BJ (cell line): ENCODE measurements around the gene FBXO47. TPM values are rescaled to one million over a fixed set of nuclear protein-coding genes. Genes with fewer than 3 reads are reported as not detected.

Experiments used
- CTCF ChIA-PET: fragments of 350-600 bp; formaldehyde crosslinking; extraction: SDS; loops from one replicate; lab custom pipeline; 2021; ENCODE audit warnings: antibody characterized with exemption, inconsistent platforms; lab: Yijun Ruan, JAX
- POLR2A ChIA-PET: fragments of 300-600 bp; sonication (Branson Sonifier 250); formaldehyde crosslinking; extraction: SDS; loops from one replicate; lab custom pipeline; 2021; ENCODE audit warnings: antibody characterized with exemption; lab: Charles Lee
- DNase-seq: peaks from one replicate; pipeline ENCODE4 v3.0.0-alpha.2; 2011; ENCODE audit warnings: low read depth
- H3K27me3 ChIP-seq: 2 replicates; pipeline ENCODE4 v1.6.0; 2011; ENCODE audit warnings: low read length; ENCODE audit not compliant: control insufficient read depth, insufficient read depth
- H3K36me3 ChIP-seq: 2 replicates; pipeline ENCODE4 v1.5.1; 2011; ENCODE audit warnings: low read length; ENCODE audit not compliant: control insufficient read depth, insufficient read depth
- H3K4me3 ChIP-seq: 2 replicates; pipeline ENCODE4 v1.5.1; 2011; ENCODE audit warnings: low read depth, mild to moderate bottlenecking, control low read depth, low read length
- CTCF ChIP-seq: IDR thresholded peaks from 2 replicates; pipeline ENCODE4 v1.5.1; 2011; ENCODE audit warnings: low read depth, mild to moderate bottlenecking, control low read depth, inconsistent platforms, low read length, moderate library complexity; ENCODE audit not compliant: insufficient read depth
- polyA plus RNA-seq: library from polyadenylated mRNA; depleted of rRNA; stranded (reverse); fragments of >200 nt; gene quantifications from 2 replicates; pipeline ENCODE4 v1.2.3, GENCODE V29; 2011

The FBXO47 gene
- polyA plus RNA-seq, 1 experiment: not detected

- ChIA-PET CTCF (interaction anchor here (0.6 to 4.0 kb wide), 8 partner anchors 8 to 1348 kb away, joined by 3 to 12 read pairs (median 4); no protein-coding TSS in a partner anchor), POLR2A (interaction anchor here (0.7 kb wide), 1 partner anchor 229 kb away, joined by 3 read pairs; the partner anchor contains the start of gene PLXDC1)
- DNase-seq: no peak
- H3K36me3 ChIP-seq: peaks cover 23% of the 10 kb centered on the region
- no peaks in the 10 kb centered on the region for H3K27me3 ChIP-seq
- no peak overlapping the region for H3K4me3 ChIP-seq
- TF ChIP-seq CTCF: peak; percentile 20; the same call in 1 of the 2 replicates
Observed at GRCh38 chr17:38922538-38923297, 44.5 kb downstream of the FBXO47 start.

- no peak for DNase-seq
- ChIA-PET POLR2A (no interaction called here), CTCF (interaction anchor here (0.8 to 4.0 kb wide), 5 partner anchors 8 to 231 kb away, joined by 3 to 12 read pairs (median 4); no protein-coding TSS in a partner anchor)
Observed at GRCh38 chr17:38921756-38922411, 45.3 kb downstream of the FBXO47 start.

GRCh38 chr17:38920374-38921291, 46.6 kb downstream of the FBXO47 start:
- H3K4me3 ChIP-seq: no peak overlapping the region
- CTCF ChIA-PET: no interaction called here
- DNase-seq: no peak
- H3K27me3 ChIP-seq: no peaks in the 10 kb centered on the region
- POLR2A ChIA-PET: no interaction called here
- TF ChIP-seq CTCF: no peak
- peaks cover 32% of the 10 kb centered on the region for H3K36me3 ChIP-seq

More at GRCh38 chr17:38921756-38922411, 45.3 kb downstream of the FBXO47 start:
- H3K4me3 ChIP-seq: no peak overlapping the region
- TF ChIP-seq CTCF: no peak
- no peaks in the 10 kb centered on the region for H3K27me3 ChIP-seq
- H3K36me3 ChIP-seq: peaks cover 28% of the 10 kb centered on the region

DNA sequence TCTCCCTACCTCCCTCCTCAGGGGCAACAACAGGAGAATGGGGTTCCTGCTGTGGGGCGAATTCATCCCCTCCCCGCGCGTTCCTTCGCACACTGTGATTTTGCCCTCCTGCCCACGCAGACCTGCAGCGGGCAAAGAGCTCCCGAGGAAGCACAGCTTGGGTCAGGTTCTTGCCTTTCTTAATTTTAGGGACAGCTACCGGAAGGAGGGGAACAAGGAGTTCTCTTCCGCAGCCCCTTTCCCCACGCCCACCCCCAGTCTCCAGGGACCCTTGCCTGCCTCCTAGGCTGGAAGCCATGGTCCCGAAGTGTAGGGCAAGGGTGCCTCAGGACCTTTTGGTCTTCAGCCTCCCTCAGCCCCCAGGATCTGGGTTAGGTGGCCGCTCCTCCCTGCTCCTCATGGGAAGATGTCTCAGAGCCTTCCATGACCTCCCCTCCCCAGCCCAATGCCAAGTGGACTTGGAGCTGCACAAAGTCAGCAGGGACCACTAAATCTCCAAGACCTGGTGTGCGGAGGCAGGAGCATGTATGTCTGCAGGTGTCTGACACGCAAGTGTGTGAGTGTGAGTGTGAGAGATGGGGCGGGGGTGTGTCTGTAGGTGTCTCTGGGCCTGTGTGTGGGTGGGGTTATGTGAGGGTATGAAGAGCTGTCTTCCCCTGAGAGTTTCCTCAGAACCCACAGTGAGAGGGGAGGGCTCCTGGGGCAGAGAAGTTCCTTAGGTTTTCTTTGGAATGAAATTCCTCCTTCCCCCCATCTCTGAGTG, 47.7 kb downstream of the FBXO47 start:
- Histone ChIP-seq H3K36me3 (peaks cover 44% of the 10 kb centered on the region), H3K4me3 (no peak overlapping the region), H3K27me3 (no peaks in the 10 kb centered on the region)
- ChIA-PET POLR2A (no interaction called here), CTCF (no interaction called here)
- TF ChIP-seq CTCF: no peak
- DNase-seq: no peak
